ENCODE data around the gene SGK1.

DNA sequence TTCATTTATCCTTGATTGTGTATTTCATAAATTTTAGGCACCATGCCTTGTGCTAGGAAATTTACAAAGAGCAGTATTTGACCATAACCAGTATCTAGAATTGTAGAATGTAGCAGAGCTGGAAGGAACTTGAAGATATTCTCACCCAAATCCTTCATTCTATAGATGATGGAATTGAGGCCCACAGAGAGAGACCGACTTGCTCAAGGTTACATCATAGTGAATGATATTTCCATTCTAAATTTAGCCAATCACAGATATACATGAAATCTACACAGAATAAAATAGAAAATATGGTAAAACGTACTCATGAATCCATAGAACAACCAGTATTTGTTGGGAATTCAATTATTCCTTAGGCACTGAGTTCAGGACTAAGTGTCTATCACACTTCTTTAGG is 10.9 kb upstream of the SGK1 start:
- TF ChIP-seq, protein P1, sequence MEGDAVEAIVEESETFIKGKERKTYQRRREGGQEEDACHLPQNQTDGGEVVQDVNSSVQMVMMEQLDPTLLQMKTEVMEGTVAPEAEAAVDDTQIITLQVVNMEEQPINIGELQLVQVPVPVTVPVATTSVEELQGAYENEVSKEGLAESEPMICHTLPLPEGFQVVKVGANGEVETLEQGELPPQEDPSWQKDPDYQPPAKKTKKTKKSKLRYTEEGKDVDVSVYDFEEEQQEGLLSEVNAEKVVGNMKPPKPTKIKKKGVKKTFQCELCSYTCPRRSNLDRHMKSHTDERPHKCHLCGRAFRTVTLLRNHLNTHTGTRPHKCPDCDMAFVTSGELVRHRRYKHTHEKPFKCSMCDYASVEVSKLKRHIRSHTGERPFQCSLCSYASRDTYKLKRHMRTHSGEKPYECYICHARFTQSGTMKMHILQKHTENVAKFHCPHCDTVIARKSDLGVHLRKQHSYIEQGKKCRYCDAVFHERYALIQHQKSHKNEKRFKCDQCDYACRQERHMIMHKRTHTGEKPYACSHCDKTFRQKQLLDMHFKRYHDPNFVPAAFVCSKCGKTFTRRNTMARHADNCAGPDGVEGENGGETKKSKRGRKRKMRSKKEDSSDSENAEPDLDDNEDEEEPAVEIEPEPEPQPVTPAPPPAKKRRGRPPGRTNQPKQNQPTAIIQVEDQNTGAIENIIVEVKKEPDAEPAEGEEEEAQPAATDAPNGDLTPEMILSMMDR (conservative IDR thresholded peaks at IDR 0.05 in 1 of 2, IDR thresholded peaks at IDR 0.05 in 1 of 2; ENCODE audit: extremely low read depth in 1 of 2, insufficient read depth in 1 of 2, low read depth in 1 of 2, low read length in 2 of 2): no peak
- no peak for TF ChIP-seq EZH2 (IDR thresholded peaks at IDR 0.05; ENCODE audit: borderline replicate concordance, low read length)

All from mammary epithelial cell (primary cell).